LNCaP clone FGC (cell line): ENCODE data around the gene ASAP3.

Source experiments
- DNase-seq: peaks from one replicate; pipeline ENCODE4 v3.0.0-alpha.2; 2011; ENCODE audit warnings: low read depth
- H3K4me3 ChIP-seq: 2 replicates; pipeline ENCODE4 v1.5.1; 2011; ENCODE audit warnings: mild to moderate bottlenecking, low read depth, low read length, control low read depth
- CTCF ChIP-seq: IDR thresholded peaks from 2 replicates; pipeline ENCODE4 v1.5.1; 2012; ENCODE audit warnings: mild to moderate bottlenecking; ENCODE audit not compliant: control insufficient read depth, insufficient read depth; ENCODE audit errors: extremely low read depth

ASAP3 gene

GRCh38 chr1:23389837-23390321 is 94.1 kb downstream of the ASAP3 start:
- no peak for DNase-seq
- no peak overlapping the region for H3K4me3 ChIP-seq
- TF ChIP-seq CTCF, result no peak

- no peak overlapping the region for H3K4me3 ChIP-seq
- no peak for DNase-seq
- TF ChIP-seq CTCF, result no peak
These were observed 96.5 kb downstream of the ASAP3 start for GRCh38 chr1:23387494-23387893.

GRCh38 chr1:23385119-23385621 is 98.8 kb downstream of the ASAP3 start:
- no peak for DNase-seq
- no peak for TF ChIP-seq CTCF
- H3K4me3 ChIP-seq, result no peak overlapping the region

- no peak for TF ChIP-seq CTCF
- H3K4me3 ChIP-seq, result no peak overlapping the region
- DNase-seq, result no peak
These were observed 99.5 kb downstream of the ASAP3 start for GRCh38 chr1:23384312-23385058.

- TF ChIP-seq CTCF, result no peak
These were observed 100.2 kb downstream of the ASAP3 start for GRCh38 chr1:23383577-23384311.

GRCh38 chr1:23381233-23381885 is 102.6 kb downstream of the ASAP3 start:
- DNase-seq, result no peak
- TF ChIP-seq CTCF, result no peak
- H3K4me3 ChIP-seq, result no peak overlapping the region

More at GRCh38 chr1:23383577-23384311, 100.2 kb downstream of the ASAP3 start:
- DNase-seq, result no peak
- H3K4me3 ChIP-seq, result no peak overlapping the region
